Hepatic stellate cell (primary cell): Measurements from ENCODE around the gene CLDN20.
"Not testable (repeated sequence)": the region's sequence is repeated elsewhere in the genome, so short reads cannot be mapped to it uniquely, and the experiment has no call there.

ENCODE experiments used
- DNase-seq: peaks from one replicate; pipeline ENCODE4 v3.0.0; 2011; ENCODE audit warnings: low spot score

The CLDN20 gene

GRCh38 chr6:155312950-155313349 is 49.1 kb downstream of the CLDN20 start:
- DNase-seq: not testable (repeated sequence)

GRCh38 chr6:155313602-155314091 is 49.8 kb downstream of the CLDN20 start:
- DNase-seq: no peak

GRCh38 chr6:155314092-155314772 is 50.4 kb downstream of the CLDN20 start, which contains the start of gene TFB1M:
TFB1M (minus strand) TSS chr6:155314484; CDS start chr6:155314428, 56 bp downstream.
- peak; percentile 83 for DNase-seq

- DNase-seq: peak; percentile 37
Measured at GRCh38 chr6:155314773-155315515, 51.1 kb downstream of the CLDN20 start.

- DNase-seq: no peak
Measured at GRCh38 chr6:155315516-155315871, 51.7 kb downstream of the CLDN20 start.

- DNase-seq: no peak
Measured at GRCh38 chr6:155316419-155316818, 52.6 kb downstream of the CLDN20 start.

GRCh38 chr6:155317186-155317585 is 53.4 kb downstream of the CLDN20 start:
- DNase-seq: no peak

- no peak for DNase-seq
Measured at GRCh38 chr6:155319902-155320301, 56.1 kb downstream of the CLDN20 start.

GRCh38 chr6:155324172-155324571 is 60.4 kb downstream of the CLDN20 start:
- no peak for DNase-seq

GRCh38 chr6:155324993-155325392 is 61.2 kb downstream of the CLDN20 start:
- no peak for DNase-seq

- no peak for DNase-seq
Measured at GRCh38 chr6:155325700-155326516, 62.1 kb downstream of the CLDN20 start.
